Hematopoietic multipotent progenitor cell treated with erythropoietin and hydrocortisone succinate and interleukin-3 and kit ligand, for 6 days (in vitro differentiated cells): ENCODE results near the gene GSE1.
"Not testable (repeated sequence)": the region's sequence is repeated elsewhere in the genome, so short reads cannot be mapped to it uniquely, and the experiment has no call there.

Experiments used
- DNase-seq: peaks from one replicate; pipeline ENCODE4 v3.0.0-alpha.2; 2015

The GSE1 gene

GRCh38 chr16:85592277-85592676, 20.8 kb upstream of the GSE1 start:
- DNase-seq = not testable (repeated sequence)

GRCh38 chr16:85592700-85593493, 20.2 kb upstream of the GSE1 start:
- DNase-seq = no peak

GRCh38 chr16:85593494-85594221, 19.5 kb upstream of the GSE1 start:
- DNase-seq = peak; percentile 69

GRCh38 chr16:85594273-85594977, 18.7 kb upstream of the GSE1 start:
- DNase-seq = no peak

GRCh38 chr16:85594978-85595661, 18.0 kb upstream of the GSE1 start:
- no peak for DNase-seq

GRCh38 chr16:85595812-85596502, 17.2 kb upstream of the GSE1 start:
- DNase-seq = no peak

GRCh38 chr16:85598141-85598540, 15.0 kb upstream of the GSE1 start:
- no peak for DNase-seq

GRCh38 chr16:85600078-85600477, 13.0 kb upstream of the GSE1 start:
- no peak for DNase-seq

- no peak for DNase-seq
These were observed 12.4 kb upstream of the GSE1 start for GRCh38 chr16:85600530-85601271.

GRCh38 chr16:85601272-85601639, 11.9 kb upstream of the GSE1 start:
- DNase-seq = no peak

- no peak for DNase-seq
These were observed 11.3 kb upstream of the GSE1 start for GRCh38 chr16:85601730-85602401.

GRCh38 chr16:85602402-85603202, 10.5 kb upstream of the GSE1 start:
- DNase-seq = no peak

GRCh38 chr16:85603203-85603755, 9.8 kb upstream of the GSE1 start:
- DNase-seq = no peak

GRCh38 chr16:85604145-85604705, 8.9 kb upstream of the GSE1 start:
- no peak for DNase-seq

GRCh38 chr16:85605051-85605911, 7.8 kb upstream of the GSE1 start:
- DNase-seq = no peak

- DNase-seq = no peak
These were observed 6.9 kb upstream of the GSE1 start for GRCh38 chr16:85605912-85606841.

- DNase-seq = no peak
These were observed 6.2 kb upstream of the GSE1 start for GRCh38 chr16:85606904-85607303.
